Stimulated activated CD4-positive, alpha-beta T cell treated with anti-CD3 and anti-CD28 coated beads, Interleukin-4, amount 100 ng/mL, for 1 hour (primary cell): Measurements from ENCODE around the gene C15orf62.

Experiments
- DNase-seq: peaks from one replicate; pipeline ENCODE4 v3.0.0-alpha.2; 2020

Gene C15orf62

GRCh38 chr15:40769274-40770146 lies at the start of gene C15orf62:
Gene C15orf62 (plus strand): TSS chr15:40769980. CDS start chr15:40770496, 516 bp downstream.
- DNase-seq = peak; percentile 75

GRCh38 chr15:40721701-40722100 lies 48.1 kb upstream of the C15orf62 start:
- no peak for DNase-seq

GRCh38 chr15:40722354-40722753 lies 47.4 kb upstream of the C15orf62 start:
- no peak for DNase-seq

GRCh38 chr15:40722934-40723333 lies 46.8 kb upstream of the C15orf62 start:
- DNase-seq = no peak

GRCh38 chr15:40723919-40724318 lies 45.9 kb upstream of the C15orf62 start:
- DNase-seq = no peak

GRCh38 chr15:40731034-40731433 lies 38.7 kb upstream of the C15orf62 start:
- DNase-seq = no peak

GRCh38 chr15:40736575-40736974 lies 33.2 kb upstream of the C15orf62 start:
- DNase-seq = no peak

- DNase-seq = no peak
Observed at GRCh38 chr15:40737048-40737447, 32.7 kb upstream of the C15orf62 start.

GRCh38 chr15:40739047-40739446 lies 30.7 kb upstream of the C15orf62 start:
- no peak for DNase-seq

- DNase-seq = no peak
Observed at GRCh38 chr15:40739854-40740253, 29.9 kb upstream of the C15orf62 start.

GRCh38 chr15:40743485-40743901 lies 26.3 kb upstream of the C15orf62 start:
- no peak for DNase-seq

- peak; percentile 53 for DNase-seq
Observed at GRCh38 chr15:40743921-40744814, 25.6 kb upstream of the C15orf62 start.

- DNase-seq = no peak
Observed at GRCh38 chr15:40744815-40745152, 25.0 kb upstream of the C15orf62 start.

- no peak for DNase-seq
Observed at GRCh38 chr15:40746916-40747418, 22.8 kb upstream of the C15orf62 start.

GRCh38 chr15:40747685-40748631 lies 21.8 kb upstream of the C15orf62 start:
- DNase-seq = no peak

- no peak for DNase-seq
Observed at GRCh38 chr15:40749151-40749630, 20.6 kb upstream of the C15orf62 start.

GRCh38 chr15:40750885-40751284 lies 18.9 kb upstream of the C15orf62 start:
- DNase-seq = no peak

- DNase-seq = no peak
Observed at GRCh38 chr15:40751745-40752144, 18.0 kb upstream of the C15orf62 start.

GRCh38 chr15:40754574-40754882 lies 15.3 kb upstream of the C15orf62 start:
- DNase-seq = peak; percentile 14

GRCh38 chr15:40754883-40755811 lies 14.6 kb upstream of the C15orf62 start, which contains the start of gene RMDN3:
Gene RMDN3 (minus strand): TSS chr15:40755254. CDS start chr15:40754783, 471 bp downstream.
- peak; percentile 95 for DNase-seq

GRCh38 chr15:40755812-40756208 lies 14.0 kb upstream of the C15orf62 start:
- no peak for DNase-seq
